ENCODE measurements around the gene NPY.
"Not testable (repeated sequence)": the region's sequence is repeated elsewhere in the genome, so short reads cannot be mapped to it uniquely, and the experiment has no call there.

Gene NPY

GRCh38 chr7:24283897-24284698, at the start of gene NPY:
Gene NPY (plus strand): TSS chr7:24284190. CDS start chr7:24285241, 1,051 bp downstream.
- no peak for DNase-seq

- no peak for DNase-seq
Measured at GRCh38 chr7:24239260-24239659, 44.7 kb upstream of the NPY start.

GRCh38 chr7:24241206-24241605, 42.8 kb upstream of the NPY start:
- no peak for DNase-seq

GRCh38 chr7:24244554-24244953, 39.4 kb upstream of the NPY start:
- DNase-seq, result no peak

- no peak for DNase-seq
Measured at GRCh38 chr7:24245362-24245761, 38.6 kb upstream of the NPY start.

- no peak for DNase-seq
Measured at GRCh38 chr7:24249266-24249665, 34.7 kb upstream of the NPY start.

GRCh38 chr7:24251568-24251967, 32.4 kb upstream of the NPY start:
- no peak for DNase-seq

- DNase-seq, result no peak
Measured at GRCh38 chr7:24255139-24255538, 28.9 kb upstream of the NPY start.

- not testable (repeated sequence) for DNase-seq
Measured at GRCh38 chr7:24258324-24258723, 25.7 kb upstream of the NPY start.

GRCh38 chr7:24271938-24272337, 12.1 kb upstream of the NPY start:
- DNase-seq, result no peak

- DNase-seq, result no peak
Measured at GRCh38 chr7:24279512-24279911, 4.5 kb upstream of the NPY start.

- DNase-seq, result no peak
Measured at GRCh38 chr7:24283554-24283896, 465 bp upstream of the NPY start.

- DNase-seq, result no peak
Measured at GRCh38 chr7:24284699-24285506, 913 bp downstream of the NPY start.

- no peak for DNase-seq
Measured at GRCh38 chr7:24290004-24290641, 6.1 kb downstream of the NPY start.

GRCh38 chr7:24291271-24291670, 7.3 kb downstream of the NPY start:
- no peak for DNase-seq

GRCh38 chr7:24297362-24297761, 13.4 kb downstream of the NPY start:
- DNase-seq, result no peak

GRCh38 chr7:24298696-24299095, 14.7 kb downstream of the NPY start:
- no peak for DNase-seq

GRCh38 chr7:24299192-24299591, 15.2 kb downstream of the NPY start:
- no peak for DNase-seq

- no peak for DNase-seq
Measured at GRCh38 chr7:24301703-24302102, 17.7 kb downstream of the NPY start.

GRCh38 chr7:24304494-24305095, 20.6 kb downstream of the NPY start:
- DNase-seq, result no peak

GRCh38 chr7:24307326-24307725, 23.3 kb downstream of the NPY start:
- no peak for DNase-seq

- DNase-seq, result no peak
Measured at GRCh38 chr7:24312588-24312987, 28.6 kb downstream of the NPY start.

- DNase-seq, result no peak
Measured at GRCh38 chr7:24313777-24314176, 29.8 kb downstream of the NPY start.

Measured in activated naive CD4-positive, alpha-beta T cell (primary cell).